CD4-positive, alpha-beta T cell treated with Interleukin-12 subunit alpha and Interleukin-12 subunit beta, for 1 hour (primary cell): ENCODE results near the gene RPS8.
A peak's percentile ranks its signal among the peaks of the same experiment; 100 is the strongest.
"Not testable (repeated sequence)": the region's sequence is repeated elsewhere in the genome, so short reads cannot be mapped to it uniquely, and the experiment has no call there.

Experiments used
- DNase-seq: peaks from one replicate; pipeline ENCODE4 v3.0.0-alpha.2; 2020

RPS8 gene

DNA sequence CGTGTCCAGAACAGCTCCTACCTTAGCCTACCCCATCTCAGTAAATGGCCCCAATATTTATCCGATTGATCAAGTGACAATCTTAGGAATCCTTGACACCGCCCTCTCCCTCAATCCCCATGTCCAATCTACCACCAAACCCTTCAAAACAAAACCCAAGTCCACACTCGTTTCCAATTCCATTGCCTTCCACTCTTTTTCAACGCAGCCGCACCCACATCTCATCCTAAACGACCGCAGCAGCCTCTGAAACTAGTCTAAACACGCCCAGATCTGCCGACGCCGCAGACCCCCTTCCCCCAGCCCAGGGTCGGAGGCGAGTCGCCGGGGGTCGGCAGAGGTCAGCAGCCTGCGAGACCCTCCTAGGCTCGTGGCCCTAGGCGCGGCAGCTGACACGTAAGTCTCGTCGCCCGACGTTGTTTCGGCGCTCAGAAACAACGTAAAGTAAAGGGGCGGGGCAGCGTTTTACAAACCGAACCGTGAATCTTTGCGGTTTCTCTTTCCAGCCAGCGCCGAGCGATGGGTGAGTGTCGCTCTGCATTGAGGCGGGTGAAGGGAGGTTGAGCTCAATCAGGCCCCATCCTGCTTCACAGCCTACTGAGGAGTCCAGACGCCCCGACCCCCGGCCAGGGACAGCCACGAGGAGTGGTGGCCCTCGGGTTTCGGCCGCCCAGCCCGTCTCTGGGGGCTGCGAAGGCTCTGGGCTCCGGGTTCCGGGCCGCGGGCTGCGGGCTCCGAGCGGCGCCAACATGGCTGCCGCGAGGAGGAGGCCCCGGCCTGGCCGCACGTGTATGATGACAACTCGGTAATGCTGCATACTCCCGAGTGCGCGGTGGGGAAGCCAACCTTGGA, at the start of gene RPS8:
Gene RPS8, plus strand, starts transcription at position 463 of the 852 bp plus-strand sequence. Its CDS starts 57 bp downstream, at position 520.
- DNase-seq: peak; percentile 91

GRCh38 chr1:44730741-44731512, 44.4 kb upstream of the RPS8 start, which contains the start of gene RNU5D-1:
TSS of gene RNU5D-1 (minus strand) at chr1:44731170.
- DNase-seq: peak; percentile 95

DNA sequence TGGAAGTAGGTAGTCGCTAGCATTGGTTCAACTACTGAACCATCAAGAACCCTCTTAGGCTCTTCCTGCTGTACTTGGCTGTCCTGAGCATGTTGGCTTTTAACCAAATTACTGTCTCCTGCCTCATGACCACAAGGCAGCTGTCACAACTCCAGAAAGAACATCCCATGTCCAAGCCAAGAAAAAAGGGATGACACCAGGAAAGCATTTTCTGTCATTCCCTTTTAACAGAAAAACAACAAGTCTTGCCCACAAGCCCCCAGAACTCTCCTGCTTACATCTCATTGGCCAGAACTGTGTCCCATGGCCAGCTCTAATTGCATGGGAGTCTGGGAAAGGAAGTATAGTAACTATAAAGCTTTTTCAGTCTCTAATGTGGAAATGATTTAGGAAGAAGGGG, 42.0 kb upstream of the RPS8 start:
- no peak for DNase-seq

- no peak for DNase-seq
Measured at GRCh38 chr1:44733784-44734183, 41.6 kb upstream of the RPS8 start.

- no peak for DNase-seq
Measured at GRCh38 chr1:44735992-44736391, 39.3 kb upstream of the RPS8 start.

- not testable (repeated sequence) for DNase-seq
Measured at GRCh38 chr1:44738953-44739306, 36.4 kb upstream of the RPS8 start.

- DNase-seq: peak; percentile 96
Measured at GRCh38 chr1:44739307-44740178, 35.8 kb upstream of the RPS8 start, which contains the start of gene KIF2C. TSS of gene KIF2C (plus strand) at chr1:44739837. CDS start at chr1:44739933, 96 bp downstream.

- DNase-seq: no peak
Measured at GRCh38 chr1:44740179-44740617, 35.1 kb upstream of the RPS8 start.

- no peak for DNase-seq
Measured at GRCh38 chr1:44743211-44743610, 32.1 kb upstream of the RPS8 start.

- DNase-seq: no peak
Measured at GRCh38 chr1:44747878-44748277, 27.5 kb upstream of the RPS8 start.

GRCh38 chr1:44757420-44757819, 17.9 kb upstream of the RPS8 start:
- no peak for DNase-seq

- no peak for DNase-seq
Measured at GRCh38 chr1:44759077-44759476, 16.3 kb upstream of the RPS8 start.

GRCh38 chr1:44760876-44761275, 14.5 kb upstream of the RPS8 start:
- DNase-seq: no peak

DNA sequence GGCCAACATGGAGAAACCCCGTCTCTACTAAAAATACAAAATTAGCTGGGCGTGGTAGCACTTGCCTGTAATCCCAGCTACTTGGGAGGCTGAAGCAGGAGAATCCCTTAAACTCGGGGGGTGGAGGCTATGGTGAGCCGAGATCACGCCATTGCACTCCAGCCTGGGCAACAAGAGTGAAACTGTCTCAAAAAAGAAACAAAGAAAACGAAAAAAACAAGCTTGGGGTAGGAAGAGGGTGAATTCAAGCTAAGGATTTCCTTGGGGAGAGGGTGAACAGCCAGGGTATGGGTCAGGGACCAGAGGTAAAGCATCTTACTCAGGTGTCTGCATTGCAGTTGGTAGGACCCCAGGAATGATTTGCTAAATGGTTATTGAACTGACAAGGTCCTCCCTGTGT, 8.9 kb upstream of the RPS8 start:
- DNase-seq: not testable (repeated sequence)

DNA sequence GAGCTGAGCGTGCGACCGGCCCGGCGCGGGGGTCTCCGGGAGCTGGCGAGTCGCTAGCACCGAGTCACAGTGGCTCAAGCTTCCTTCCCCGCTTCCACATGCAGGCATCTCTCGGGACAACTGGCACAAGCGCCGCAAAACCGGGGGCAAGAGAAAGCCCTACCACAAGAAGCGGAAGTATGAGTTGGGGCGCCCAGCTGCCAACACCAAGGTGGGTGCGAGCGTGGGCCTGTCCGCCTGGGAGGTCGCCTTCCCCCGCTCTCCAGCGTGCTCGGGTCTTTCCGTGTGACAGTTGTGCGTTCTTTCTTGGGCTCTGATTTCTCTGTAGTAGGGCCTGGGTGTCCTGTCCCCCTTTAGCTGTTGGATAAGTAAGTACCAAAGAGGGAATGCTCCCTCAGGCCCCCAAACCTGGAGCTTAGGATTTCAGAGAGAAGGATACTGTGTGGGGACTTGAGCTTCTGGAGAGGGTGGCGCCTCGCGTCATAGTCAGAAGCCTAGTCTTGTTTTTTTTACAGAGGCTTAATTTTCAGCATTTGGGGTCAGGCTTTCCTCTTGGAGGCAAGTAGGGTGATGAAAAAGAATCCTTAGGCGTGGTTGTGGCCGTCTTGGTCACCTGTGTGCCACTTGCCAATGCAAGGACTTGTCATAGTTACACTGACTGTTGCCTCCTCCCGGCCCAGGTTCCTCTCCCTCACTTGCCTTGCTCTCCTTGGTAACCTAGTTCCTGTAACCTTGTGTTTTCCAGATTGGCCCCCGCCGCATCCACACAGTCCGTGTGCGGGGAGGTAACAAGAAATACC, 790 bp downstream of the RPS8 start:
- DNase-seq: peak; percentile 55

- DNase-seq: no peak
Measured at GRCh38 chr1:44776730-44777068, 1.4 kb downstream of the RPS8 start.

DNA sequence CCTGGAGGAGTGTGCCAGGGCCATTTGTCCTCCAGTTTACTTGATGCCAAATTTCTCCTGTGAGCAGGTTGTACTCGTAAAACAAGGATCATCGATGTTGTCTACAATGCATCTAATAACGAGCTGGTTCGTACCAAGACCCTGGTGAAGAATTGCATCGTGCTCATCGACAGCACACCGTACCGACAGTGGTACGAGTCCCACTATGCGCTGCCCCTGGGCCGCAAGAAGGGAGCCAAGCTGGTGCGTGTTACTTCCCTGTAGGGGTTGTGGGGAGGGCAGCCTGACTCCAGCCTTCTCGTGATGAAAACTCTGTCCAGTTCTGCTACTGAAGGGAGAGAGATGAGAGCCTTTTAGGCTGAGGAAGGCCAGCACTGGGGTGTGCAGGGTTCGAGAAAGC, 2.2 kb downstream of the RPS8 start:
- no peak for DNase-seq

DNA sequence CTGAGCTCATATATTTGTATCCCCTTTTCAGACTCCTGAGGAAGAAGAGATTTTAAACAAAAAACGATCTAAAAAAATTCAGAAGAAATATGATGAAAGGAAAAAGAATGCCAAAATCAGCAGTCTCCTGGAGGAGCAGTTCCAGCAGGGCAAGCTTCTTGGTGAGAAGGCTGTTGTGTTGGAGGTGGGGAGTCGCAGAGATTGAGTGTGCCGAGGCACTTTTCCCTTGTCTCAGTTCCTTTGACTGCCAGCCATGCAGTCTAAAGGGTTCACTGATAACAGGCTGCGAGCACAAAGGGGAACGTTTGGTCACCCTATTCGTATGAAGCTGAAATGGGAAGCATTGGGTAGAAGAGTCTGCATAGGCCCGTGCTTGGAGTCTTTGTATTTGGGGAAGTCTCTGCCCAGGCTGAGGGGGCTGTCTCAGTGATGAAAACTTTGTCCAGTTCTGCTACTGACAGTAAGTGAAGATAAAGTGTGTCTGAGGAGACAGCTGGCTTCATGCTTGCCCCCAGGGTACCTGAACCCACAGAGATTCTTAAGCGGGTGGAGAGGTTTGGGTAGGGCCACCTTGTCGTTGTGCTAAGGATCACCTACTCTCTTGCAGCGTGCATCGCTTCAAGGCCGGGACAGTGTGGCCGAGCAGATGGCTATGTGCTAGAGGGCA, 2.8 kb downstream of the RPS8 start:
- no peak for DNase-seq

GRCh38 chr1:44778705-44779576, 3.6 kb downstream of the RPS8 start:
- no peak for DNase-seq

DNA sequence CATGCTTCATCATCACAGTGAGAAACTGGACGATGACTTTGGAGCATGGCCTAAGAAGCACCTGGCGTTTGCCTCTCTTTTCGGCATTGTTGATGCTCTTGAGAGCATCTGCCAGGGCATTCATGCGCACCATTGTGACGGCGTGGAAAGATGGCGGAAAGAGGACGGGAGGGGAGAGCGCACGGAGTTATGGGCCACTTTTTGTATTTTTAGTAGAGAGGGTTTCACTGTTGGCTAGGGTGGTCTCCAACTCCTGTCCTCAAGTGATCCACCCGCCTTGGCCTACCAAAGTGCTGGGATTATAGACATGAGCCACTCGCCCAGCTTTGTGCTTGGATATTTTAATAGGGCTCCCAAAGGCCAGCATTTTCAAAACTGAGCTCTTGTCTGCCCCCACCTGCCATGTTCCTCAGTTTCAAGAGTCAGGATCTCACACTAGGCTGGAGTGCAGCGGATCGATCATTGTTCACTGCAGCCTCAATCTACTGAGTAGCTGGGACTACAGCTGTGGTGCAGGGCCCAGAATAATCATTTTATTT, 5.3 kb downstream of the RPS8 start:
- no peak for DNase-seq
